ENCODE measurements around the gene ATP8B4. TPM values are rescaled to one million over a fixed set of nuclear protein-coding genes. Genes with fewer than 3 reads are reported as not detected.

The ATP8B4 gene
- total RNA-seq, 1 experiment from 2014 or later: not detected

- DNase-seq (ENCODE audit: low read depth, low spot score) (no peak), ATAC-seq (no peak)
- POLR2A ChIA-PET: interaction anchor here (0.6 kb wide), 1 partner anchor 45 kb away, joined by 4 read pairs; no protein-coding TSS in a partner anchor
- TF ChIP-seq POLR2AphosphoS5 (IDR thresholded peaks at IDR 0.05; ENCODE audit: low read depth, low read length): no peak
- TF ChIP-seq, protein P1, sequence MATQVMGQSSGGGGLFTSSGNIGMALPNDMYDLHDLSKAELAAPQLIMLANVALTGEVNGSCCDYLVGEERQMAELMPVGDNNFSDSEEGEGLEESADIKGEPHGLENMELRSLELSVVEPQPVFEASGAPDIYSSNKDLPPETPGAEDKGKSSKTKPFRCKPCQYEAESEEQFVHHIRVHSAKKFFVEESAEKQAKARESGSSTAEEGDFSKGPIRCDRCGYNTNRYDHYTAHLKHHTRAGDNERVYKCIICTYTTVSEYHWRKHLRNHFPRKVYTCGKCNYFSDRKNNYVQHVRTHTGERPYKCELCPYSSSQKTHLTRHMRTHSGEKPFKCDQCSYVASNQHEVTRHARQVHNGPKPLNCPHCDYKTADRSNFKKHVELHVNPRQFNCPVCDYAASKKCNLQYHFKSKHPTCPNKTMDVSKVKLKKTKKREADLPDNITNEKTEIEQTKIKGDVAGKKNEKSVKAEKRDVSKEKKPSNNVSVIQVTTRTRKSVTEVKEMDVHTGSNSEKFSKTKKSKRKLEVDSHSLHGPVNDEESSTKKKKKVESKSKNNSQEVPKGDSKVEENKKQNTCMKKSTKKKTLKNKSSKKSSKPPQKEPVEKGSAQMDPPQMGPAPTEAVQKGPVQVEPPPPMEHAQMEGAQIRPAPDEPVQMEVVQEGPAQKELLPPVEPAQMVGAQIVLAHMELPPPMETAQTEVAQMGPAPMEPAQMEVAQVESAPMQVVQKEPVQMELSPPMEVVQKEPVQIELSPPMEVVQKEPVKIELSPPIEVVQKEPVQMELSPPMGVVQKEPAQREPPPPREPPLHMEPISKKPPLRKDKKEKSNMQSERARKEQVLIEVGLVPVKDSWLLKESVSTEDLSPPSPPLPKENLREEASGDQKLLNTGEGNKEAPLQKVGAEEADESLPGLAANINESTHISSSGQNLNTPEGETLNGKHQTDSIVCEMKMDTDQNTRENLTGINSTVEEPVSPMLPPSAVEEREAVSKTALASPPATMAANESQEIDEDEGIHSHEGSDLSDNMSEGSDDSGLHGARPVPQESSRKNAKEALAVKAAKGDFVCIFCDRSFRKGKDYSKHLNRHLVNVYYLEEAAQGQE (IDR thresholded peaks at IDR 0.05; ENCODE audit: insufficient read depth in 1 of 2, low read depth in 2 of 2, low read length in 1 of 2): no peak
- TF ChIP-seq SIN3A (IDR thresholded peaks at IDR 0.05; ENCODE audit: borderline replicate concordance, insufficient read depth, low read depth, low read length): no peak
- H3K4me1 ChIP-seq (ENCODE audit: control insufficient read depth, insufficient read depth, low read length): no peaks in the 10 kb centered on the region
- no peak overlapping the region for H3K27ac ChIP-seq (ENCODE audit: low read length)
- no TSS peak for BruUV-seq (replicated peaks)
- in situ Hi-C loops (cut with HindIII; ENCODE audit: low pct_unique_long_range_greater_than_20kb, low sequenced_read_pairs) (no loop called here), intact Hi-C loops (cut with micrococcal nuclease; ENCODE audit: unreplicated experiment) (no loop called here)
- H3K4me3 ChIP-seq (ENCODE audit: low read depth in 2 of 2, low read length in 2 of 2): no peak overlapping the region
- CTCF ChIA-PET: no interaction called here
- no peaks in the 10 kb centered on the region for H3K36me3 ChIP-seq (ENCODE audit: control insufficient read depth, insufficient read depth, low read length)
- H3K9me3 ChIP-seq (ENCODE audit: control insufficient read depth, insufficient read depth, low read depth, low read length): no peaks in the 10 kb centered on the region; the same call in 1 of the 2 replicates
- no peaks in the 10 kb centered on the region for H3K27me3 ChIP-seq (ENCODE audit: control insufficient read depth, insufficient read depth, low read length)
Observed at GRCh38 chr15:49823987-49824774, 294.9 kb downstream of the ATP8B4 start.

- ATAC-seq (no peak), DNase-seq (ENCODE audit: low read depth, low spot score) (no peak)
- ChIA-PET POLR2A (no interaction called here), CTCF (no interaction called here)
- no peaks in the 10 kb centered on the region; the same call in 1 of the 2 replicates for H3K9me3 ChIP-seq (ENCODE audit: control insufficient read depth, insufficient read depth, low read depth, low read length)
- TF ChIP-seq, protein P2, sequence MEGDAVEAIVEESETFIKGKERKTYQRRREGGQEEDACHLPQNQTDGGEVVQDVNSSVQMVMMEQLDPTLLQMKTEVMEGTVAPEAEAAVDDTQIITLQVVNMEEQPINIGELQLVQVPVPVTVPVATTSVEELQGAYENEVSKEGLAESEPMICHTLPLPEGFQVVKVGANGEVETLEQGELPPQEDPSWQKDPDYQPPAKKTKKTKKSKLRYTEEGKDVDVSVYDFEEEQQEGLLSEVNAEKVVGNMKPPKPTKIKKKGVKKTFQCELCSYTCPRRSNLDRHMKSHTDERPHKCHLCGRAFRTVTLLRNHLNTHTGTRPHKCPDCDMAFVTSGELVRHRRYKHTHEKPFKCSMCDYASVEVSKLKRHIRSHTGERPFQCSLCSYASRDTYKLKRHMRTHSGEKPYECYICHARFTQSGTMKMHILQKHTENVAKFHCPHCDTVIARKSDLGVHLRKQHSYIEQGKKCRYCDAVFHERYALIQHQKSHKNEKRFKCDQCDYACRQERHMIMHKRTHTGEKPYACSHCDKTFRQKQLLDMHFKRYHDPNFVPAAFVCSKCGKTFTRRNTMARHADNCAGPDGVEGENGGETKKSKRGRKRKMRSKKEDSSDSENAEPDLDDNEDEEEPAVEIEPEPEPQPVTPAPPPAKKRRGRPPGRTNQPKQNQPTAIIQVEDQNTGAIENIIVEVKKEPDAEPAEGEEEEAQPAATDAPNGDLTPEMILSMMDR (IDR thresholded peaks at IDR 0.05): no peak
- TF ChIP-seq, protein P1 (IDR thresholded peaks at IDR 0.05; ENCODE audit: insufficient read depth in 1 of 2, low read depth in 2 of 2, low read length in 1 of 2): no peak
- no peaks in the 10 kb centered on the region for H3K27me3 ChIP-seq (ENCODE audit: control insufficient read depth, insufficient read depth, low read length)
- H3K4me3 ChIP-seq (ENCODE audit: low read depth in 2 of 2, low read length in 2 of 2): no peak overlapping the region
- H3K36me3 ChIP-seq (ENCODE audit: control insufficient read depth, insufficient read depth, low read length): no peaks in the 10 kb centered on the region
- no peaks in the 10 kb centered on the region for H3K4me1 ChIP-seq (ENCODE audit: control insufficient read depth, insufficient read depth, low read length)
- no peak overlapping the region for H3K27ac ChIP-seq (ENCODE audit: low read length)
- intact Hi-C loops (cut with micrococcal nuclease; ENCODE audit: unreplicated experiment): no loop called here
- in situ Hi-C loops (cut with HindIII; ENCODE audit: low pct_unique_long_range_greater_than_20kb, low sequenced_read_pairs): no loop called here
- no TSS peak for BruUV-seq (replicated peaks)
Observed at GRCh38 chr15:49817100-49817499, 301.9 kb downstream of the ATP8B4 start.

Data from Panc1 (cell line).